COLO668 (cell line): ENCODE data around the gene DENND1A.
"Not testable (repeated sequence)": the region's sequence is repeated elsewhere in the genome, so short reads cannot be mapped to it uniquely, and the experiment has no call there.

Source experiments
- DNase-seq: peaks from one replicate; lab custom pipeline; 2025; ENCODE audit not compliant: unreplicated experiment; lab: John Stamatoyannopoulos, UW

The DENND1A gene

GRCh38 chr9:123741214-123741613, 188.7 kb downstream of the DENND1A start:
- no peak for DNase-seq

GRCh38 chr9:123739902-123740301, 190.0 kb downstream of the DENND1A start:
- no peak for DNase-seq

- no peak for DNase-seq
These were observed 190.5 kb downstream of the DENND1A start for GRCh38 chr9:123739387-123739786.

- DNase-seq, result no peak
These were observed 191.3 kb downstream of the DENND1A start for GRCh38 chr9:123738648-123739047.

GRCh38 chr9:123735376-123735775, 194.6 kb downstream of the DENND1A start:
- DNase-seq, result no peak

GRCh38 chr9:123728571-123728970, 201.4 kb downstream of the DENND1A start:
- DNase-seq, result not testable (repeated sequence)

- no peak for DNase-seq
These were observed 202.6 kb downstream of the DENND1A start for GRCh38 chr9:123727332-123727731.

GRCh38 chr9:123725389-123725788, 204.5 kb downstream of the DENND1A start:
- DNase-seq, result no peak

GRCh38 chr9:123724211-123724796, 205.6 kb downstream of the DENND1A start:
- DNase-seq, result no peak

- DNase-seq, result no peak
These were observed 206.6 kb downstream of the DENND1A start for GRCh38 chr9:123723135-123723875.

- no peak for DNase-seq
These were observed 207.5 kb downstream of the DENND1A start for GRCh38 chr9:123722378-123722777.

- no peak for DNase-seq
These were observed 211.7 kb downstream of the DENND1A start for GRCh38 chr9:123718188-123718587.

GRCh38 chr9:123717581-123718175, 212.2 kb downstream of the DENND1A start:
- DNase-seq, result no peak

- DNase-seq, result no peak
These were observed 213.5 kb downstream of the DENND1A start for GRCh38 chr9:123716339-123716945.

- no peak for DNase-seq
These were observed 214.7 kb downstream of the DENND1A start for GRCh38 chr9:123715258-123715657.

GRCh38 chr9:123713282-123713681, 216.6 kb downstream of the DENND1A start:
- DNase-seq, result no peak

- no peak for DNase-seq
These were observed 217.5 kb downstream of the DENND1A start for GRCh38 chr9:123712399-123712798.

- no peak for DNase-seq
These were observed 219.6 kb downstream of the DENND1A start for GRCh38 chr9:123710299-123710698.

GRCh38 chr9:123702483-123702882, 227.4 kb downstream of the DENND1A start:
- DNase-seq, result no peak

GRCh38 chr9:123697686-123698085, 232.2 kb downstream of the DENND1A start:
- DNase-seq, result no peak

- no peak for DNase-seq
These were observed 233.4 kb downstream of the DENND1A start for GRCh38 chr9:123696476-123696875.

GRCh38 chr9:123695386-123695785, 234.5 kb downstream of the DENND1A start:
- DNase-seq, result no peak
